Activated CD4-positive, alpha-beta T cell treated with anti-CD3 and anti-CD28 coated beads, Interleukin-2, amount 50 U/mL, for 48 hours (primary cell): ENCODE measurements around the gene SDHA.
A peak's percentile ranks its signal among the peaks of the same experiment; 100 is the strongest.

Experiments used
- DNase-seq, 2 experiments: peaks; one replicate each; pipeline ENCODE4 v3.0.0-alpha.2; 2020

SDHA gene

DNA sequence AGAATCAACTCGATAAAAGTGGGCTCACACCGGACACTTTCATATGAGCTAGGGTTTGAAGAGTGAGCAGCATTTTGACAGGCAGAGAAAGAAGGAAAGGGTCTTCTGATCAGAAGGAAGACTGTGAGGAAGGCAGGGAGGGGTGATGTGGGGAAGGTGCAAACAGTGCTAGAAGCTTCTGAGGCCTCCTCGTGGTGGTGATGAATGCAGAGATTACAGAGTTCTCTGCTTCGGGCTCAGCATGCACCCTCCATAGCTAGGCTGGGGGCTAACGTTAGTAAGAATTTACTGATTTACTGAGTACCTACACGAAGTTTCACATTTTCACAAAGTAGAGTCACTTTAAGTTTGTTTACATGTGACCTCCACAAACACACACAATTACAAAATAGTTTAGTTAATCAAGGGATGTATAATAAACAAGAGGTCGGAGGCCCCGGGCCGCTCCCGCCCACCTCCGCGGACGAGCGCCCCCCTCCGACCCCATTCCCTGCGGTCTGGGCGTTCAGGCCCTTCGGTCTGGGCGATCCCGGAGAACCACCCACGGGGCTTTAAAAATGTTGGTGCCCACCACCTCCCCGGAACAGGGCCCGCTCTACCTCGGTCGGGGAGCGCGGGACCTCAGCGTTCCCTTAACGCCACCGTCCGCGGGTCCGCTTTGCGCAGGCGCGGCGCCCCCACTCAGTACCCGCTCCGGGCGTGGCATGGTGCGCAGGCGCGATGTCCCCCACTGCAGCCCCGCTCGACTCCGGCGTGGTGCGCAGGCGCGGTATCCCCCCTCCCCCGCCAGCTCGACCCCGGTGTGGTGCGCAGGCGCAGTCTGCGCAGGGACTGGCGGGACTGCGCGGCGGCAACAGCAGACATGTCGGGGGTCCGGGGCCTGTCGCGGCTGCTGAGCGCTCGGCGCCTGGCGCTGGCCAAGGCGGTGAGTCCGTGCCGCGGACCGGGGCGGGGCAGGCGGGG is at the start of gene SDHA, which contains the start of gene CCDC127:
Gene SDHA, plus strand, starts transcription at position 827 of the 963 bp plus-strand sequence. Its CDS starts 36 bp downstream, at position 863.
Gene CCDC127, minus strand, starts transcription at position 660 of the 963 bp plus-strand sequence. CDS start 1,304 bp downstream, outside the sequence.
- peak; percentile 95 to 96 for DNase-seq

DNA sequence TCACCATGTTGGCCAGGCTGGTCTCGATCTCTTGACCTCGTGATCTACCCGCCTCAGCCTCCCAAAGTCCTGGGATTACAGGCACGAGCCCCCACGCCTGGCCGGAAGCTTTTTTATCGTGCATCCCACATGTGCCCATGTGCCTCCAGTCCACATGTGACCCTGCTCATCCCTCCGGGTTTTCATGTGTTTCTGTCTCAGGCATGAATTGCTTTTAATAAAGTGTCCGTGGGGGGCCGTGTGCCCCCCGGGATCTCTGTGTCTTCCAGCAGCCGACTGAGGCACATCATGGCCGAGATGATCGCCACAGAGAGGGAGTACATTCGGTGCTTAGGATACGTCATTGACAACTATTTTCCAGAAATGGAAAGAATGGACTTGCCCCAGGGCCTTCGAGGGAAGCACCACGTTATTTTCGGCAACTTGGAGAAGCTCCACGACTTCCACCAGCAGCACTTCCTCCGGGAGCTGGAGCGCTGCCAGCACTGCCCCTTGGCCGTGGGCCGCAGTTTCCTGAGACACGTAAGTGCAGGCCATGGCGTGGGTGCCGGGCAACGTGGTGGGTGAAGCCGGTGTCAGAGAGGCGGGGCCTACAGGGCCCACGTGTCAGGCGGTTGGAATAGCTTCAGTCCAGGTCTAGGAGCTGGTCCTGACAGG is 48.9 kb upstream of the SDHA start:
- DNase-seq, result no peak

GRCh38 chr5:169728-170094 is 48.4 kb upstream of the SDHA start:
- DNase-seq, result no peak

DNA sequence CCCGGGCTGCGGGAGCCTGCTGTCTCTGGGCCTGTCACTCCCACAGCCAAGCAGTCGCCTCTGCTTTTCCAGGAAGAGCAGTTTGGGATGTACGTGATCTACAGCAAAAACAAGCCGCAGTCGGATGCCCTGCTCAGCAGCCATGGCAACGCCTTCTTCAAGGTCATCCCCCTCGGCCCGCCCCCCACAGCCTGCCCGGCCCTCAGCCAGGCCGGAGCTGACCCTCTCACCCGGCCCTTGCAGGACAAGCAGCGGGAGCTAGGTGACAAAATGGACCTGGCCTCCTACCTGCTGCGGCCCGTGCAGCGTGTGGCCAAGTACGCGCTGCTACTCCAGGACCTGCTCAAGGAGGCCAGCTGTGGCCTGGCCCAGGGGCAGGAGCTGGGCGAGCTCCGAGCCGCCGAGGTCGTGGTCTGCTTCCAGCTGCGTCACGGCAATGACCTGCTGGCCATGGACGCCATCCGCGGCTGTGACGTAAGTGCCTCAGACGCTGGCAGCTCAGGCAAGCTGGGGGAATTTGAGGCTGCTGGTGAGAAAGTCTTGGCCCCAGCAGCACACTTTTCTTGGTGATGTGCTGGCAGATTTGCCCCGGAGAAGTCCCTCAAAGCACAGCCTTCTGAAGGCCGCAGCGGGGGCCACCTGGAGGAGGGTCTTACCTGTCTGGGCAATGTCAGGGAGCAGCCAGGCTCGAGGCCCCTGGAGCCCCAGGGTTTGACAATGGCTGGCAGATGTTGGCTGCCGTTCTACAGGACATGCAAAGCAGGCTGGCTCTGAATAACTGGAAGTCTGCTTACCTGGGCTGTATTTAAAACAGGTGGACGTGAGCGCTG is 46.9 kb upstream of the SDHA start:
- DNase-seq, result no peak

DNA sequence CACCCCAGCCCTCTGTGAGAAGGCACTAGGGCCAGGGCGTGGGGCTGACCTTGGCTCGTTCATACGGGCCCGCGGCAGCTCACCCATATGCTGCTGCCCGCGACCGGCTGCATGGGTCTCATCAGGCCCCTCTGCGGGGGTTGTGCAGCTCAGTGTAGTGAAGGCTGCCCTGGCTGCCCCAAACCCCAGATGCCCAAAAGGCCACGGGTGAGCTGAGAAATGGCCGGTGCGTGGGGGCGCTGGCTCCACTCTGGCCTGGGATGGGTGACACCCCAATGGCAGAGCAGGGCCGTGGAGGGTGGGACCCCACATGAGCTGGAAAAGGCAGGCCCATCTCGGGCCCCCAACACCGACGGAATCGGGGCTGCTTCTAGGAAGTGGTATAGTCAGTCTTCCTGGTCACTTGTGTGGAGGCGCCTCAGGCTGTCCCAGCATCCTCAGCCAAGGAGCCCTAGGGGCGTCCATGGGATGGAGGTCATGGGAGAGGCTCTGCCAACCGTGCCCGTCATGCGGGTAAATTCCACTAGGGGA is 46.3 kb upstream of the SDHA start:
- no peak for DNase-seq

DNA sequence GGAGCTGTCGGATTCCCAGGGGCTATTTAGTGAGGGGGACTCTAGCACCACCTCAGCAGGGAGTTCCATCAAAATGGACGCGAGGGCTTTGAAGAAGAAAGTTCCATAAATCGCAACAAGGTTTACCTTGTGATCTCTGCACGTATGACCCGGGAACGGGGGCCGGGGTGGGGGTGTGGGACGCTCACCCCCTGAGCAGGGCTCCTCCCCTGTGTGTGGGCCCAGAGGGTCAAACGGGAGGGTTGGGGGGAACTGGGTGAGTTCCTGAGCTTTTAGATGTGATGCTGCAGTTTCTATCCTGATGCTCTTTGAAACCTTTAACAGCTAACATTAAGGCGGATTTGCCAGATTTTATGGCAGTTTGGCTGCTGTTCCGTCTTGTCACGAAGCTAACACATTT is 45.7 kb upstream of the SDHA start:
- DNase-seq, result no peak

DNA sequence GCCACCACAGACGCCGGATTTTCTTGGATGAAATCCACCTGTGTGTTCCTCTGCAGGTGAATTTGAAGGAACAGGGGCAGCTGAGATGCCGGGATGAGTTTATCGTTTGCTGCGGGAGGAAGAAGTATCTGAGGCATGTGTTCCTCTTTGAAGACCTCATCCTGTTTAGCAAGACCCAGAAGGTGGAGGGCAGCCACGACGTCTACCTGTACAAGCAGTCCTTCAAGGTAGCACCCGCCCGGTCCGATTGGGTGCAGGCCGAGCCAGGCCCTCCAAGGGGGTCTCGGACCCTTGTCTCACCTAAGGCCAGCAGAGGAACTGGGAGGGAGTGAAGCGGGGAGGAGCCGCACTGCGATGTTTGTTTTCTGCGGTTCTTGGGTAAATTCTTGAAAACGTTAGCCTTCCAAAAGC is 45.3 kb upstream of the SDHA start:
- no peak for DNase-seq

- no peak for DNase-seq
Observed at GRCh38 chr5:173392-174290, 44.5 kb upstream of the SDHA start.

DNA sequence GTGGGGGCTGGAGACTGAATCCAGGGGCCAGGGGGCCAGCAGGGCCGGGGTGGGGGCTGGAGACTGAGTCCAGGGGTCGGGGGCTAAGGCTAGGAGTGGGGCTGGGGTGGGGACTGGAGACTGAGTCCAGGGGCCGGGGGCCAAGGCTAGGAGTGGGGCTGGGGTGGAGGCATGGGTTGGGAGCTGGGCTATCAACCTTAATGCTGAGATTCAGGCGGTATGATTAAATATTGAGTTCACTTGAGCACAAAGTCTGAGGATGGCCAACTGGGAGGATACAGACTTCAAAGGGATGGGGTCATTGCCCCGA is 43.9 kb upstream of the SDHA start:
- no peak for DNase-seq

DNA sequence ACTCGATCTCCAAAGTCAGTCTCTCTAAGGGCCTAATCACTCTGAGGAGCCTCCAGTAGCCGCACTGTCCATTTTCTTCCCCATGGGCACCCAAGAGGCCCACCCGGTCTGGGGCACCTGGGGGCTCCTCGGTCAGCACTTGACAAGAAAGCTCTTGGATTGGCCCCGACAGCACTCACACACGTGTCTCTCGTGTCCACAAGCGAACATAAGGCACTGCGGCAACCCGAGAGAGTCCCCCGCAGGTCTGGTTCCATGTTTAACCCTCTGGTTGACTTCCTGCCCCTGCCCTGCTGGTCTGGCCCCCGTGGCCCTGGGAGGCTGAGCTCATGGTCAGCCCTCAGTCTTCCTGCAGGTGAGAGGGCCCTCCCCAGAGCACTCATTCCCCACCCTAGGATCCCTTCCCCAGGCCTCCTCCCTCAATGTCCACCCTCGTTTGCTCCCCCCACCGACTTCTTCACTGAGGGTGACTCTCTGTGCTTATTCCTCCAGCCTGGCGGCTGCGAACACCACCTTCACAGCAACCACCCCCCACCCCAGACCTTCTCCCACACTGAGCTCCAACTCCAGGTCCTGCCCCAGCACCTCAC is 43.1 kb upstream of the SDHA start:
- DNase-seq, result no peak

- no peak for DNase-seq
Observed at GRCh38 chr5:176296-176823, 41.8 kb upstream of the SDHA start.

- no peak for DNase-seq
Observed at GRCh38 chr5:178110-178509, 40.0 kb upstream of the SDHA start.

DNA sequence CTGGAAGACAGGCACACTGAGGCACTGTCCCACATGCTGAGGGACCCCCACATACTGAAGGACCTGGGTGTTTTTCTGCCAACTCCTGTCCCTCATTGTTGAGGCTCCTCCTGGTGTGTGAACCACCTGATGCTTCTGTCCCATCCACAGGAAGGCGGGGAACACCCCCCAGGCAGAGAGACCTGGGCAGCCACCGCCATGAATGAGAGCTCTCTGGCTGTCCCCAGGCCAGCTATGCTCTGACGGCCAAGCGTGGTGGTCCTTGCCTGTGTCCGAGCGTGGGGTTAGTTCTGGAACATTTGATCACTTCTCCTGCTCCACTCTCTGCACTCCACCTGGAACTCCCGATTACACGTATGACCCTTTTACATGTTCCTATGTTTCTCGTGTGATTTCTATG is 38.7 kb upstream of the SDHA start:
- no peak for DNase-seq

DNA sequence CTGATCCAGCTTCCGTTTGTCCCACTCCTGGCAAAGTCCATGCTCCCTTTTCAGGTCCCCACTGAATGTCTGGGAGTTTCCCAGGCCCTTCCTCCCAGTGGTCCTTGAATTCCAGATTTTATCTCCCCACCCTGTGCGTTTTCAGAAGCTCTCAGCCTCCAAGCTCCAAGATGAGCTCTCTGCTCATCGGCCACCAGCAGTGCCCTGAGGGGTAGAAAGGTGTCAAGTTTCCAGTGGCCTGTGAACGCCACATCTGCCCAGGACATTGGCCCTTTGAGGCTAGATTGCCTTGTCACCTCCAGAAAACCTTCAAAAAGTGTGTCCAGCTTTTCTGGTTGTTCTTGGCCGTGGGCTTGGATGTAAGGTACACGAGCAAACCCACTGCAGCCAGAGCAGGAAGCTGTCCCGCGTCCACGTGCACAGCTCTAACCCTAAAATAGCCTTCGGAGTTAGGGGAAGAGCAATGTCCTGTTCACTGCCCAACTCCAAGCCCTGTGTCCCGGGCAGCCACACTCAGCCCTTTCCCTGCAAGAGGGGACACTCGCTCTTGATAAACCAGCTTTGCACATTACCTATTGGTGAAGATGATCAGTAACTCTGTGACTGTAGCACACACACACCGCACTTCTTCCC is 37.7 kb upstream of the SDHA start:
- no peak for DNase-seq

- no peak for DNase-seq
Observed at GRCh38 chr5:181160-181559, 37.0 kb upstream of the SDHA start.

GRCh38 chr5:181566-181965 is 36.6 kb upstream of the SDHA start:
- no peak for DNase-seq

DNA sequence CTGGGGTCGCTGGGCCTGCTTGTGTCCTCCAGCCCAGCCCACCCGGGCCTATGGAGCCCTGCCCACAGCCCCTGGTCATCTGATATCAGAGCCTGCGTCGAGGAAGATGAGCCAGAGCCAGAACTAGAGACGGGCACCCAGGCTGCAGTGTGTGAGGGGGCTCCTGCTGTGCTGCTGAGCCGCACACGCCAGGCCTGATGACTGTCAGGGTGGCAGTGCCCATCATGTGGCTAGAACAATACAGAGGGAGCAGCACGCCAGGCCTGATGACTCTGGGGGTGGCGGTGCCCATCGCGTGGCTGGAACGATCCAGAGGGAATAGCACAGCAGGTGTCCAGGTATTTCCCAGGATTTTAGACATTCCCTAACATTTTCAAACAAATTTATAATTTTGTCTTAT is 36.0 kb upstream of the SDHA start:
- DNase-seq, result no peak

DNA sequence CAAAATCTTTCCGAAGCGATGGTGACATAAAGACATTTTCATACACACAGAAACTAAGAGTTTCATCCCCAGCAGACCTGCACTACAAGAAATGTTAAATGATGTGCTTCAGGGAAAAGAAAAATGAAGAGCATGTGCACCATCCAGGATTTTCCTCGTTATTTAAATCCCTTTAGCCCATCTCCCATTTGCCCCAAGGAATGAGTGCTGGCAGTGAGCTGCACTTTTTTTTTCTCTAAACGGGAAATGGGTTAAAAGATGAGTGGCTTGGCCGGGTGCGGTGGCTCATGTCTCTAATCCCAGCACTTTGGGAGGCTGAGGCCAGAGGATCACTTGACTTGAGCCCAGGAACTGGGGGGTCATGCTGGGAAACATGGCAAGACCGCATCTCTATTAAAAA is 33.6 kb upstream of the SDHA start:
- DNase-seq, result no peak

GRCh38 chr5:185095-186070 is 32.7 kb upstream of the SDHA start:
- DNase-seq, result no peak
